ENCODE data around the gene OR6Y1.
A peak's percentile ranks its signal among the peaks of the same experiment; 100 is the strongest.

Gene OR6Y1, protein sequence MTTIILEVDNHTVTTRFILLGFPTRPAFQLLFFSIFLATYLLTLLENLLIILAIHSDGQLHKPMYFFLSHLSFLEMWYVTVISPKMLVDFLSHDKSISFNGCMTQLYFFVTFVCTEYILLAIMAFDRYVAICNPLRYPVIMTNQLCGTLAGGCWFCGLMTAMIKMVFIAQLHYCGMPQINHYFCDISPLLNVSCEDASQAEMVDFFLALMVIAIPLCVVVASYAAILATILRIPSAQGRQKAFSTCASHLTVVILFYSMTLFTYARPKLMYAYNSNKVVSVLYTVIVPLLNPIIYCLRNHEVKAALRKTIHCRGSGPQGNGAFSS

DNA sequence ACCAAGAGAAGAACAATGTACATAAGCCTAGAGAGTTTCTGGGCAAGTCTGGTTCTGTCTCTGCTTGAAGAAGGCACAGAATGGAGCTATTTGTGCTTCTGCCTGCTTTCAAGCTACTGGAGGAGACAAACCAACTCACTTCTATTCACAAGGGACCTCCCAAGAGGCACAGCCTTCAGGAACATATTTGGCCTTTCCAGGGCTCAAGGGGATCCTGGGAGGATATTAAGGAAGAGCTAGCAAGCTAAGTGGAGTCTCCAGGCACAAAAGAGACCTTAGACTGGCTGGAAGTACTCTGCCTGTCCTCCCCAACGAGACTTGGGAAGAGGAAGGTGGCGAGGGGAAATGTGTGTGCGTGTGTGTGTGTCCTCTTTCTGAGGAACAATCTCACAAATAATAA is at the start of gene OR6Y1:
OR6Y1 (minus strand) TSS at position 54 of the 400 bp plus-strand sequence. CDS start 6,300 bp downstream, outside the sequence.
- DNase-seq (ENCODE audit: low spot score): no peak

- no peak for DNase-seq (ENCODE audit: low spot score)
These were observed 46.5 kb upstream of the OR6Y1 start for GRCh38 chr1:158600735-158601134.

- DNase-seq (ENCODE audit: low spot score): no peak
These were observed 32.7 kb upstream of the OR6Y1 start for GRCh38 chr1:158586942-158587341.

GRCh38 chr1:158583962-158584361 is 29.8 kb upstream of the OR6Y1 start:
- DNase-seq (ENCODE audit: low spot score): no peak

- no peak for DNase-seq (ENCODE audit: low spot score)
These were observed 25.5 kb upstream of the OR6Y1 start, which contains the start of gene OR10X1 for GRCh38 chr1:158579733-158580132. OR10X1 (minus strand) TSS chr1:158579899; CDS start chr1:158579899, 0 bp downstream.

DNA sequence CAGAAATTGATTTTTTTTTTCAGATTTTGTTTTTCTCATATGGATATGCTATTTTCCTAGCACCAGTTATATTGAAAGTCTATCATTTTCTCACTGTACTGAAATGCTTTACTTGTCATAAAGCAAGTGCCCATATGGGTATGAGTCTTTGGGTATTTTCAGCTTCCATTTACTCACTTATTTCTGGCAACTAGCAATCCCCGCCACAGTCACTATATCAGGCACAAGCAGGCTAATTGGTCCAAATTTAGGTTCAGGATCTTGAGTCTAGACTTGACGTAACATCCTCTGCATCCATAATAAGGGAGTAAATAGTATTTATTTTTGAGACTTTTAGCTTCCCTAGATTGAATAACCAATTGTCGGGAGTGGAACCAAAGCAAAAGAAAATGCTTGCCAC is 23.4 kb upstream of the OR6Y1 start:
- DNase-seq (ENCODE audit: low spot score): no peak

DNA sequence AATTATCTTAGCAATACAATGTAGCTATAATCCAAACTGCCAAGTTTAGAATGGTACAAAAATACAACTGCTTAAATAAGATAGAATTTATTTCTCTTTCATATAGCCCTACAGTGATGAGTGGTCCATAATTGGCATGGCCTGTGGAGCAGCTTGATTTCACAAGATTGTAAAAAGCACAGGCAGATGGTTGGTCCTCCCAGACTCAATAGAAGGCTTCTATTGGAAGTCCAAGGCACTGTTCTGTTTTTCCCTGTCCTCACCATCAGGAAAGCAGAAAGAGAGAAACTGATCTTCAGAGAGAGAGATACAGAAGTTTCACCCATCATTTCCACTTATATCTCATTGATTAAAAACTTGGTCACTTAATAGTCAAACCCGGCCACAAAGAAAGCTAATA is 18.0 kb upstream of the OR6Y1 start:
- DNase-seq (ENCODE audit: low spot score): no peak

DNA sequence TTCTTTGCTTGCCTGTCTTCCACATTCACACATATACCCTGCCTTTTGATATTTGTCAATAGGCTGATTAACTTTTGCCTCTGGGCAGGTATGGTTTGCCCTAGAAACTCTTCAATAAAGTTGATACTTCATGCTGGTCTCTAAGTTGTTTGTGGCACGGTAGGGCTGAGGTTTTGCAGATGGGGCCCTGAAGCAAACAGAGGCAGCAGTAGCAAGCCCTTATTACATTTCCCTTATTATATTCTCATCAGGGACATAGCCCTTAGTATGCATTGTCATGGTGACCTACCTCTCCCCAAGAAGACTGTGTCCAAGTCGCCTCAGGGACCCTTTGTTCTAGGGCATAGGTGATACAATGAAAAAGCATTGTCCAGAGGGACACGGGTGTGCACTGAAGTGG is 16.3 kb upstream of the OR6Y1 start, which contains the start of gene OR6P1:
OR6P1 (minus strand) TSS at position 101 of the 400 bp plus-strand sequence. CDS start 6,976 bp downstream, outside the sequence.
- no peak for DNase-seq (ENCODE audit: low spot score)

DNA sequence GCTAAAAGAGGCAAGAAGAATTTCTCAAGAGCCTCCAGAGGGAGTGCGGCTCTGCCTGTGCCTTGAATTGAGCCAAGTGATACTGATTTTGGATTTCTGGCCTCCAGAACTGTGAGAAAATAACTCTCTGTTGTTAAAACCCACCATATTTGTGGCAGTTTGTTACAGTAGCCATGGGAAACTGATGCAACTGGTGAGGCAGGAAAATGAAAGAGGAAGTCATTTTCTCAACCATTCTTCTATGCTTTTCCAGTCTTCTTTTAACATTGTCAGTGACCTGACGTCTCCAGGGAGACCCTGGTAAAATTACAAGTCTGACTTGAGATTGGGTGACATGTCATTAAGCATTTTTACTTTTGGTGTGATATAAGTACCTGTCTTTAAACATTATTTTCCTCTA is 10.4 kb upstream of the OR6Y1 start:
- DNase-seq (ENCODE audit: low spot score): no peak

GRCh38 chr1:158563853-158564252 is 9.6 kb upstream of the OR6Y1 start:
- no peak for DNase-seq (ENCODE audit: low spot score)

DNA sequence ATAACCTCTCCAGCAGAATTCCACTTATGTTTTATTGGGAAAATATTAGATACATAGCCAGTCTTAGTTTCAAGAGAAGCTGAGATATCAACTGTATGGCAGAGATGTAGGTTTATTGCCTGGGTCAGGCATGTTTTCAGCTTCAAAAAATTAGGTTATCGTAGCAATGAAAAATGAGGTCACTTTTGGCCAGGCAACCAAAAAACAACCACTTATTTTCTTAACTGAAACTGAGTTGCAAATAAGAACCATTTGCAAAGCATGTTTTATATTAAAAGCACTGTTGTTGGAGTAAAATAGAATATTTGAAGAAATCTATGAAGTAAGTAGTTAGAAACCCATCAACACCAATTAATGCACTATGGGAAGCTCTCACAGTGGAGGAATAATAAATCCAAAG is 5.5 kb upstream of the OR6Y1 start:
- DNase-seq (ENCODE audit: low spot score): no peak

DNA sequence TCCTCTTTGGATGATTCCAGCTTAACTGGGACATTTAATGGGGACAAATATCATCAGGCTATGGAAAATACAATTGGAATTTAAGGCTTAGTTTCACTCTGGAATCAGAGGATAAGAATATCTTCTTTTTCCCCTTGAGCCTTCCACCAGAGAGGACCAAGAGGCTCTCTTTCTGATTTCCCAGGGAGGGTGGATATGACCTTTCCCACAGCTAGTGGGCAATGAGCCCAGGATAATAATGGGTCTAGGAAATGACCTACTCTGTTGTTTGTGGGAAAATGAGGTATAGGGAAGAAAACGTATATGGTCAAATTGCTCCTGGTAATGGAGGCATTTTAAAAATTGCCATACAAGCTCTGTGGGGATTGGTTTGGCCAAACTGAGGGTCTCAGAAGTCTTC is 1.9 kb downstream of the OR6Y1 start:
- DNase-seq (ENCODE audit: low spot score): no peak

DNA sequence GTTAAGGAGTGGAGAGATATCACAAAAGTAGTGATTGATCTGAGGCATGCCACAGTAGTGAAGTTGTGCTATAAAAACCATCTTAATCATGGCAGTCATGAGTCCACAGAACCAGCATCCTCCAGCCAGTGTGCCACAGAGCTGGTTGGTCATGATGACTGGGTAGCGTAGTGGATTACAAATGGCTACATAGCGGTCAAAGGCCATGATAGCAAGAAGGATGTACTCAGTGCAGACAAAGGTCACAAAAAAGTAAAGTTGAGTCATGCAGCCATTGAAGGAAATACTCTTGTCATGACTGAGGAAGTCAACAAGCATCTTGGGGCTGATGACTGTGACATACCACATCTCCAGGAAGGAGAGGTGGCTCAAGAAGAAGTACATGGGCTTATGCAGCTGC is 6.7 kb downstream of the OR6Y1 start:
- no peak for DNase-seq (ENCODE audit: low spot score)

GRCh38 chr1:158537609-158538008 is 16.6 kb downstream of the OR6Y1 start:
- no peak for DNase-seq (ENCODE audit: low spot score)

DNA sequence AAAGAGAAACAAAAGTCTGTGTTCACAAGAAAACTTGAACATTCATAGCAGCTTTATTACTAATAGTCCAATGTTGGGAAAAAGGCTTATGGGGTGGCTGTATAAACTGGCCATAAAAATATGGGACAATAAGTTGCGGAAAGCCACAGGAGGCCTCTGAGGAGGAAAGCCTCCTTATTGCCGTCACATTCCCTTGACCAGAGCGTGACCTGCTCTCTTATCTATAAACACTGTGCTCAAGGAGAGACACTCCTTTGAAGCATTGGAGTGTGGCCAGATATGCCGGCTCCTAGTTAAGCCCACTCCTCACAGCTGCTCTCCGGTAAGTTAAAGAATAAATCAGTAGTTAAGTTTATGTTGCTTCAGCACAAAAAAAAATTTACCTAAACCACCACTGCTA is 19.7 kb downstream of the OR6Y1 start:
- no peak for DNase-seq (ENCODE audit: low spot score)

DNA sequence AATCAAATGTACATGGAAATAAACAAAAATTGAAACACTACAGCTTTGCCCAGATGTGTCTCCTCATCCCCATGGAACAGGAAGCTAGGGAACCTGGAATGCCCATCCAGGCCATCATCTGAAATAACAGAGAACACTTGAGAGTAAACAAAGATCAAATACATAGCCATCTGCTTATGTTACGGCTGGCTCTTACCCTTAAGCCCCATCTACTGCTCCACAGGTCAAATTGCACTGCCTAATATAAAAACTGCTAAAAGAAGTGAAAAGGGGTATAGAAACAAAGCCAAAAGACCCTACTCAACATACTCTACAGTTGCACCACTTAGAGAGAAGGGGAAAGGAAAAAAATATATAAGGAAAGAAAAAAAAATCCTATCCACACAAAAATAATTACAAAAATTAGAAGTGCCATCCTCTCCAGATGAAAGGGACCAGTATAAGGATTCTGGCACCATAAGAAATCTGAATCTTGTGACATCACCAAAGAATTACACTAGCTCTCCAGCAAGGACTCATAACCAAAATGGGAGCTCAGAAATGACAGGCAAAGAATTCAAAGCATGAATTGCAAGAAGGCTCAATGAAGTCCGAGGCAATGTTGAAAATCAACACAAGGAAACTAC is 26.9 kb downstream of the OR6Y1 start:
- DNase-seq (ENCODE audit: low spot score): peak; percentile 20

DNA sequence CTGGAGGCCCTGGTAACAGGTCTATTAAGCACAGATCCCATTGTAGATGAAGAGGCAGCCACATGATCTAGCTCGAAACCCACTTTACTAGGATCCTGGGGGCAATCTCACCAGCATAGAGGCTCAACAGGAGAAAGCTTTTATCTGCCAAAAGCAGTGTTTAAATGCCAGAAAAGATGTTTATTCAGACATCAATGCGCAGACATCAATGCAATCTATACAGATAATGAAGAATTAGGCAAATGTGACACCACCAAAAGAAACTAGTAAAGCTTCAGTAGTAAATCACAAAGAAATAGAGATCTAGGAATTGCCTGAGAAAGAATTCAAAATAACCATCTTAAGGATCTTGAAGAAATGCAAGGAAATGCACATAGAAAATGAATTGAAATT is 32.5 kb downstream of the OR6Y1 start:
- DNase-seq (ENCODE audit: low spot score): no peak

DNA sequence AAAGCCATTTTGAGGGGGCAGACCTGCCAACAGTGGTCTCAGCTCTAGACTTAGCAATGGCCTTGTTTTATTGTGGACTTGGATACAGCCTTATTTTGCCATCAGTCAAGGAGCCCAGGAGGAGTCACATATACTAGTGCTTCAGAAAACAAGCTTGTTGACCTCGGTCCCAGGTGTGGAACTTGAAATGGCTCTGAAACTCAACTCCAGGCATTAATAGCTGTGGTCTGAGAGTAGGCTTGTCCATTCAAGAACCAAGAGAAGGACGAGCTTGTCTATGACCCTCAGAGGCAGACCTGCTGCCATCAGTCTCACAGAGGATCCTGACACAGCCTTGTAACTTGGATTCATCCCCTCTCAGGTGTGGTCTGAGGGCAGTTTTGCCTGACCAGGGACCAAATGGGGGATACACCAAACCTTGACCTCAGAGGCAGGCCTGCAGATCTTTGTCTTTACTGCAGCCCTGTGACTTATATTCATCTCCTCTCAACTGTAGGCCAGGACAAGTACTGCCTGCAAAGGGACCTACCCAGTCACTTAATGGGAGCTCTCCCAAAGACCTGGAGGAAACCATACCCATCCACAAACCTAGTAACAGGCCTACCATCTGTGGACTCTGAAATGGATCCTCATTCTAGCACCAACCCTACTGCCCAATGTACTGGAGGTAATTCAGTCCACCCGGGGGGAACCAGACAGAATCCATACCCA is 33.1 kb downstream of the OR6Y1 start:
- no peak for DNase-seq (ENCODE audit: low spot score)

DNA sequence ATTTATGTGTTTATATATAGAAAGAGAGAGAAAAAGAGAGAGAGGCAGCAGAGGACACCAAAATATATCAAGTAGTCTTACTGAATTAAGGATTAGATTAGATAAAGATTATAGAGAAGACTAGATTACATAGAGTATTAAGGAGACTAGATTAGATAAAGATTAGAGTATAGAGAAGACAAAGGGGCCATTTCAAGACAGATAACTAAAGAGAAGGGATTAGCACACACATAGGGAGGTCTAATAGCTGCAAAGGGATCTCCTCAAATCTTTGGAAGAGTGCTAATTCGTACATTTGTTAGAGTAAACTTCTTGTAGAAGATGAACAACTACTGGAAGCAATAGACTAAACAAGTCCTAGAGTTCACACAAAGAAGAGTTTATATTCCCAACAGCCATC is 34.2 kb downstream of the OR6Y1 start:
- DNase-seq (ENCODE audit: low spot score): no peak

DNA sequence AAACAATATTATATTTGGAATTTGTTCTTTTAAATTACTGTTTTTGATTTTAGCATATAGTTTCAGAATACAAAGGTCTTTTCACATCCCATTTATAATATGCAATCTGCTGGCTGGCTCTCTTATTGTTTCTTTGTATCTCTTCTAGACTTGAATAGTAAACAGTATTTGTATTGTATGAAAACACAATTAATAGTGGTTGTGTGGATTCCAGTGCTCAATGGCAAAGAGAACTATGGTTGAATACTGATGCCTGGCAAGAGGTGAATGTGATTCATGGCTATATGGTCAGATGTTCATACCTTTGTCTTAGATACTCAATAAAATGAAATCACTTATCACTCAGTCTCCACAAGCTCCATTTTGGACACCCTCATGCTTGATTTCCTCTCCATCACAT is 37.2 kb downstream of the OR6Y1 start:
- DNase-seq (ENCODE audit: low spot score): no peak

DNA sequence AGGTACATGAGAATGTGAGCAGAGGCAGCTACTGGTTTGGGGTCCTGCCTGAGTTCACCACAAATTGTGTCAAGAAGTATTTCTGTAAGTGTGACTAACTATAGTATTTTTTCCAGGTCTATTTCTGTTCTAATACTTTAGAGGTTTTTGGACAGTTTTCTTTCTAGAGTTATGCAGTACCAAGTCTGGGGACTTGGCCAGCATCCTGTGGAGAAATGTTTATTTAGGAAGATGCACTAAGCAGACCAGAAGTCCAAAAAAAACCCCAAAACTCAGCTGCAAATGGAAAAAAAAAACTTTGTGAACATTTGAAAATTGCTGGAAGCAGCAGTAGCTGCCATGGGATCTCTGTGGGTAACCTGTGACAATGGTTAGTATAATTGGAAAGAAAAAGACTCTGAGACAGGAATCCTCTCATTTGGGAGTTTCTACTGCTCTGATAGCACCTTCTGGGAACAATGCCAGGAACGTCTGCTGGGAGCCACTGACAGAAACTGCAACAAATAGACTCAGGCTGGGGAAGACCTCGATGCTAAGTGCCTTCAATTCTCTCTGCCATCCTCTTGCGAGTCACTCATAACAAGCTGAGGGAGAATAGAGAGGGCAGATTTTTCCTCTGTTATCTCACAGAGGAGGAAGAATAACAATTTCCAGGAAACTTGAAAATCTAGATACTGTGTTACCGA is 44.6 kb downstream of the OR6Y1 start:
- no peak for DNase-seq (ENCODE audit: low spot score)

DNA sequence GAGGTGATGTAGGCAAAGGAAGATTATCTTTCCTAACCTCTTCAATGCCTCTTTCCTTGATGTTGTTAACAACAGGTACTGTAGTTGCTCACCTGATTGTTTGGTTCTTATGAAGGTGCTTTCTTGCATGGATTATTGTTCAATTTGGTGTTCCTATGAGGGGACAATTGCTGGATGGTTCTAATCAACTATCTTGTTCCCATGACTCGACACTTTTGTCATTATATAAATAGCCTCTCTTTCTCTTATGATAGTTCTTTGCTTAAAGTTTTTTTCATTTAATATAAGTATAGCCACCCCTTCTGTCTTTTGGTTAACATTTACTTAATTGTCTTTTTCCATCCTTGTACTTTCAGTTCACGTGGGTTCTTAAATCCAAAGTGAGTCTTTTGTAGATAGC is 46.7 kb downstream of the OR6Y1 start:
- no peak for DNase-seq (ENCODE audit: low spot score)
